ENCODE measurements around the gene LHX5.

GRCh38 chr12:113435367-113435766 is 36.3 kb downstream of the LHX5 start:
- no peak for TF ChIP-seq CTCF (IDR thresholded peaks at IDR 0.05; ENCODE audit: insufficient read depth, low read depth, low read length)
- no peak for TF ChIP-seq EZH2 (IDR thresholded peaks at IDR 0.05; ENCODE audit: insufficient read depth, low read length)

Measured in astrocyte (in vitro differentiated cells and primary cell).